Measurements from ENCODE around the gene TEX51.

The TEX51 gene

DNA sequence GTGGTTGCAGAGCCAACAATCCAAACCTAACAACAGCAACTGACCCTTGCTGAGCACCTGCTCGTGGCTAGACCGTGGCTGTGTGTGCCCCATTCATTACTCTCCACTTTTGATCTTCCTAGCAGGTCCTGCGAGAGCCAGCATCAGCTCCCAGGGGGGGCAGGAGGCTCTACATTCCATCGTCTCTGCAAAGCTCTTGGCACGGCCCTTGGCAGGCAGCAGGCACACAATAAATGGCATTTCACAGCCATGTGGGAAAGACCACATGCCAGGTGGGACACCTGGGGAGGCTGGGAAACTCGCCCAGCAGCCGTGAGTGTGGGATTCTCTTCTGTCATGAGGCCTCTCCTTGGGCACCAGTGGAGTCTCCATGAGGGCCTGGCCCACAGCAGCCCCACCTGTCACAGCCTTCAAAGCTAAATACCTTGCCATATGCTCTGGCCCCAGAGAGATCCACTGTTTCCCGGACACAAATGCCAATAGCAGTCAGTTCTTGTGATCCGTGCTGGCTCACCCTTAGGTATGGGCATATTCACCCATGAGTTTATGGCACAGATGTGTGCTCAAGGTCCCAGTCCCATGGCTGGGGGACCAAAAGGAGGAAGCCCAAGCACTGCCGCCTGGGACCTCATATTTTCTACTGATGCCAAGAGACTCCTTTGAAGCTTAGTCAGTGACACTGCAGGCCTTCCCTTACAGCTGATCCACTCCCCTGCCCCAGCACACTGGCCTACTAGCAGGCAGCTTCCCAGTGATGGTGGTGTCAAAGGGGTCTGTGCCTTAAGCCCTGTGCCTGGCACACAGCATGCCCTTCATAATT is 6.8 kb upstream of the TEX51 start:
- no peak overlapping the region for H3K4me3 ChIP-seq (ENCODE audit: low read depth, low read length)

- no peak overlapping the region for H3K4me3 ChIP-seq (ENCODE audit: low read depth, low read length)
Measured at GRCh38 chr2:126893153-126893552, 5.5 kb upstream of the TEX51 start.

DNA sequence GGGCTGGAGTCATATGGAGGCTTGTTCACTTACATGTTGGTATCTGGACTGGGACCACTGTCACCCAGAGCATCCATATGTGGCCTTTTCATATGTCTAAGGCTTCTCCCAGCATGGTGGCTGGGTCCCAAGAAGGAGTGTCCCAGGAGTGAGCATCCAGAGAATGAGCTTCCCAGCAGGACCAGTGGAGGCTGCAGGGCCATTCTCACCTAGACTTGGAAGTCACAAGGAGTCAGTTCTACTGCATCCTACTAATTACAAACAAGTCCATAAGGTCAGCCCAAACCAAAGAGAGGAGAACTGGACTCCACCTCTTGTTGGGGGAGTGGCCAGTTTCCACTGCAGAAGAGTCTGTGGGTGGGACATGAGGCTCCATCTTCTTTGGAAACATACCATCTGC is 5.1 kb upstream of the TEX51 start:
- H3K4me3 ChIP-seq (ENCODE audit: low read depth, low read length), result no peak overlapping the region

- no peak overlapping the region for H3K4me3 ChIP-seq (ENCODE audit: low read depth, low read length)
Measured at GRCh38 chr2:126894082-126894481, 4.6 kb upstream of the TEX51 start.

DNA sequence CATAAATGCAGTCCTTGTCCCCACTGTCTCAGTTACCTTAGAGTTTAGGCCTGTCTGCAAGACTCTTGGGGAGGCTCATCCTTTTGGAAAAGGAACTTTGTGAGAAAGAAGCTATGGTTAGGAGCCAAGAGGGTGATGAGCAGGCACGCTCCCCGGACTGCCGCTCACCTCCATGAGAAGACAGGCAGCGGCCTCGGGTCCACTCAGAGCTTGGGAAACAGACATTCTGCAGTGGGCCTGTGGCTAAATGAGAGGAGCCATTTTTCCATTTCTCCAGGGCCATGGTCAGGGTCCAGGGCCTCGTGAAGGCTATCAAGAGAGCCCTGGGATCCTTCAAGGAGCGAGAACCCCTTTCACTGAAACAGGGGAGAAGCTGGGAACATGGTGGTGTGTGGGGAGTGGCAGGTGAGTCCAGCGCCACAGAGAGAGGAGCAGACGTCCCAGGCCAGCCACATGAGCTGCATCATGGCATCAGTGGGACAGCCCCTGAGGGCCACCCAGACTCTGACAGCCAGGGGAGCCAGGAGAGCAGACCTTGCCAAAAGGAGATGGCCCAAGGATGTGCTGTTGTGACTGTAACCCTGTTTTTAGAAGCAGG is 4.0 kb upstream of the TEX51 start:
- no peak overlapping the region for H3K4me3 ChIP-seq (ENCODE audit: low read depth, low read length)

GRCh38 chr2:126895336-126895735 is 3.4 kb upstream of the TEX51 start:
- H3K4me3 ChIP-seq (ENCODE audit: low read depth, low read length), result no peak overlapping the region

- H3K4me3 ChIP-seq (ENCODE audit: low read depth, low read length), result no peak overlapping the region
Measured at GRCh38 chr2:126896471-126896870, 2.2 kb upstream of the TEX51 start.

GRCh38 chr2:126899616-126900185 is 1.0 kb downstream of the TEX51 start:
- H3K4me3 ChIP-seq (ENCODE audit: low read depth, low read length), result no peak overlapping the region

GRCh38 chr2:126900646-126901319 is 2.1 kb downstream of the TEX51 start:
- no peak overlapping the region for H3K4me3 ChIP-seq (ENCODE audit: low read depth, low read length)

DNA sequence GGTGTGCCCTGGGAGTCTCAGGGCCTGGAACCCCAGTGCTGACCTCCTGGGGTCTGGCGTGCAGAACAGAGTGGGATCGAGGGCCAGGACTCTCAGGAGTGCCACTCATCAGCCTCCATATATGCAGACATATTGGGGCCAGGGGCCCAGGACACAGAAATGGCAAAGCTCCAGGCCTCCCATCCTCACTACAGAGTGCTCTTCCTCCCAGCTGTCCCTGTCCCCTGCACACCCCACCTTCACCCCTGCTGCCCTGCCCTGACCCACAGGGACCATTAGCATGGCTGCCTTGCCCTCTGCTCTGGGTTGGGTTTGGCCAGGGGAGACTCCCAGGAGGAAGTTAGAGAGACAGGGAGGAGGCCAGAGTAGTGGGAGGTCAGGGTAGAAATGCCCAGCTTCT is 2.8 kb downstream of the TEX51 start:
- H3K4me3 ChIP-seq (ENCODE audit: low read depth, low read length), result no peak overlapping the region

DNA sequence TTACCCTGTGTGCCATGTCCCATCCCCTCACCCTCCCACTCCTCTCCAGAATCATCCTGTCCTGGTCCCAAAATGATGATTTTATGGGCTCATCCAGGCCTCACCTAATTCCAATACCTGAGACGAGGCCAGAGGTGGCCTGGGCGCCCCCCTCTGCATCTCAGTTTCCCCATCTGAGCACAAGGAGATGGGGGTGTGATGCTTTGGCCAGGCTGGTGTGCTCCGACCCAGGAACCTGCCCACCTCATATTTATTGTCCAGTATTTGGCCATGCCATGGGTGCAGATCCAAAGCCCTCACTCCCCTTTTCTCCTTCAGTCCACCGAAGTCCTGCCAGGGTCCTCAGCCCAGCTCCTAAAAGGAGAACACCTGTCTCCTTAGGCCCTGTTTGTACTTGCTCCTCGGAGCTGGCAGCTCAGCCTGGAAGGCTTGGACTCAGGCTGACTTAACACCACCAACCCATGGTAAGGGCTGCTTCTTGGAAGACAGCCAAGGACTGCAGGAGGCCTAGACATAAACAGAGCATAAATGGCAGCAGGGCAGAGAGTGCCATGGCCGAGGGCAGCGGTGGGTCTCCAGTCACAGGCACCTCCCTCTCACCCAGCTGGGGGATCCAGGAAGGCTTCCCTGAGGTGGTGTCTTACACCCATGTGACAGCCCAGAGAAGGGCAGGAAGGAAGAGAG is 3.6 kb downstream of the TEX51 start:
- no peak overlapping the region for H3K4me3 ChIP-seq (ENCODE audit: low read depth, low read length)

GRCh38 chr2:126902859-126903258 is 4.2 kb downstream of the TEX51 start:
- no peak overlapping the region for H3K4me3 ChIP-seq (ENCODE audit: low read depth, low read length)

DNA sequence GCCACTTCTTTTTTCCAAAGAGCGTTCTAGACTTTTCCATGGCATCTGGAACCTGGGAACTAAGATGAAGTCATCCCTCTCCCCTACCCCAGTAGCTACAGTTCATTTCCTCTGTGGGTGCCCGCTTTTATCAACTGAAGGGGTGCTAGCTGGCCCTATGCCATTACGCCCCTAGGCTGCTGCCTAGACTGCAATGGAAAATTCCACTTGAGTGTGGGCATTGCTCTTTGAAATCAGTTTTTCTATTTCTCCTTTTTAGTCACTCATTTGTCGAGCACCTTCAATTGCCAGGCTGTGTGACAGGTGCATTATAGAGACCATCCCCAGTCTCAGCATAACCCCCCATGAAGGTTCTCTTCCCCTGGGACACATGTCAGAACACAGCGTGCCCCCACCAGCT is 7.3 kb downstream of the TEX51 start:
- no peak overlapping the region for H3K4me3 ChIP-seq (ENCODE audit: low read depth, low read length)

DNA sequence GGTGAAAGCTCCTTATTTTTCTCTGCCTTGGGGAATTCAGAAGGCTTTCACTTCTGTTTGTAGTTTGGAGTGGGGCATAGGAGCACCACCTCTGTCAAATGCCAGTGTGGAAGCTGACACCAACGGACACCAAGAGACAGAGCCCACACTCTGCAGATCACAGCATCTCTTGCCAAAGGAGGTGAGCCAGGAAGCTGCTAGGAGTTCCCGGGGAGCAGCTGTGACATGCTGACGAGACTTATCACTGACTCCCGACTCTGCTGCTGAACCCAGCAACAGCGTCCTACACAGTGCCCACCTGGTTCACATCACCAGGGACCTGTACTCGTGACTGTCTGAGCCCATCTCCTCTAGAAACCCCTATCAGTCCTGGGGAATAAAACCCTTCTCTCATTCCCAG is 8.1 kb downstream of the TEX51 start:
- no peak overlapping the region for H3K4me3 ChIP-seq (ENCODE audit: low read depth, low read length)

- H3K4me3 ChIP-seq (ENCODE audit: low read depth, low read length), result no peak overlapping the region
Measured at GRCh38 chr2:126907671-126908070, 9.0 kb downstream of the TEX51 start.

- no peak overlapping the region for H3K4me3 ChIP-seq (ENCODE audit: low read depth, low read length)
Measured at GRCh38 chr2:126908721-126909177, 10.1 kb downstream of the TEX51 start.

DNA sequence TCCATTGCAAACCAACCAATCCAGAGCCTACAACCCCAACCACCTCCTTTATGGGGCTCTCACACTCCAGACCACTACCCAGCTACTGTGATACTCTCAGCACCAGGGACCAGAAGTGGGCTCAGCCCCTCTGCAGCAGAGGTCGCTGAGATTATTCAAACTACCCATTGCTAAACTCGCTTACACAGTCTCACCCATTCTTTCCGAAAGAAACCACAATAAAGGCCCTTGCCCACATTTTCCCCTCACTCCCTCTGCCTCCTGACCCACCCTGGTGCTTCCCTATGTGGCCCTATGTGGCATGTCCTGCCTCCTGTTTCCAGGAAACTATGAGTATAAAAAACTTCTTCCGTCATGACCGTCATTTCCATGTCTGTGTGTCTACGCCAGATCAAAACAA is 10.7 kb downstream of the TEX51 start:
- H3K4me3 ChIP-seq (ENCODE audit: low read depth, low read length), result no peak overlapping the region

- H3K4me3 ChIP-seq (ENCODE audit: low read depth, low read length), result no peak overlapping the region
Measured at GRCh38 chr2:126909781-126910180, 11.1 kb downstream of the TEX51 start.

DNA sequence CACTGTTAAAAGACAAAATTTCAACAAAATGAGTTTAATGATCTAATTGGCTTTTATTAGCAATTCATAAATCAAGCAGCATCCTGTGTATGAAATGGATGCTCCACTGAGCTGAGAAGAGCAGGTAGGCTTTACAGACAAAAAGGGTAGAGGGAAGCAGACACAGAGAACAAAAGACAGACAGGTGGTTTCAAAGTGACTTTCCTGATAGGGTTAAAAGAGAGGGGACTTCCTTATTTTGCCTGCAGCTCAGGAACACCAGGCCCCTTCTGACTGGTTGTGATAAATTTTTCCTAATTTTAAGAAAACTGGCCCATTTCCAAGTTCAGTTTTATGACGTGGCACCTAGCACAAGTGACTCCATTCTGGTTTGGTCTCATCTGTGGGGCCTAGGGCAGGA is 11.9 kb downstream of the TEX51 start:
- no peak overlapping the region for H3K4me3 ChIP-seq (ENCODE audit: low read depth, low read length)

GRCh38 chr2:126911111-126911796 is 12.6 kb downstream of the TEX51 start:
- no peak overlapping the region for H3K4me3 ChIP-seq (ENCODE audit: low read depth, low read length)

DNA sequence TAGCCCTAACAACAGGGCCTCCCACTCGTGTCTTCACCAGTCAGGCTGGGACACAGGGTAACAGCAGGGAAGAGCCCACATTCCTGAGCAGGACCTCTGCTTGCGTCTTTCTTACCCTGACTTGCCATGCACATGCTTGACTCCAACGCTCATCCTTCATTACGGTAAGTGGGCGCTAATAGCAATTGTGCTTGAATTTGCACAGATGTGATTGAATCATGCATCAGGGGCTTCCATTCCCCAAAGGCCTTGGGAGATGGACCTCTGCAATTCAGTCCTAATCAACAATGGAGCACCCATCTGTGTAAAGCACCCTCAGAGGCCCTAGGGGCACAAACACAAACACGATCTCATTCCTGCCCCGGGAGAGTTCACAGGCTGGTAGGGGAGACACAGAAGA is 13.5 kb downstream of the TEX51 start:
- H3K4me3 ChIP-seq (ENCODE audit: low read depth, low read length), result no peak overlapping the region
